ENCODE data around the gene TMEM63C. TPM values are rescaled to one million over a fixed set of nuclear protein-coding genes. Genes with fewer than 3 reads are reported as not detected.

Gene TMEM63C
- total RNA-seq, 4 donors from 2014 or later, result 12.3 to 32.8 (median 19.9) TPM

GRCh38 chr14:77175843-77176242 lies 5.8 kb upstream of the TMEM63C start:
- no peak for DNase-seq (ENCODE audit: low spot score in 2 of 2)
- H3K9me3 ChIP-seq, result no peaks in the 10 kb centered on the region
- H3K4me1 ChIP-seq, result no peaks in the 10 kb centered on the region
- no peak overlapping the region for H3K27ac ChIP-seq
- H3K36me3 ChIP-seq, result no peaks in the 10 kb centered on the region
- H3K27me3 ChIP-seq, result peaks cover 4% of the 10 kb centered on the region
- WGBS, result 72% methylated on average over 3 of the region's 3 CpGs
- no peak overlapping the region for H3K4me3 ChIP-seq
- TF ChIP-seq EP300 (IDR thresholded peaks at IDR 0.05) (no peak), POLR2A (IDR thresholded peaks at IDR 0.05) (no peak), POLR2AphosphoS5 (IDR thresholded peaks at IDR 0.05) (no peak), CTCF (IDR thresholded peaks at IDR 0.05) (no peak)

DNA sequence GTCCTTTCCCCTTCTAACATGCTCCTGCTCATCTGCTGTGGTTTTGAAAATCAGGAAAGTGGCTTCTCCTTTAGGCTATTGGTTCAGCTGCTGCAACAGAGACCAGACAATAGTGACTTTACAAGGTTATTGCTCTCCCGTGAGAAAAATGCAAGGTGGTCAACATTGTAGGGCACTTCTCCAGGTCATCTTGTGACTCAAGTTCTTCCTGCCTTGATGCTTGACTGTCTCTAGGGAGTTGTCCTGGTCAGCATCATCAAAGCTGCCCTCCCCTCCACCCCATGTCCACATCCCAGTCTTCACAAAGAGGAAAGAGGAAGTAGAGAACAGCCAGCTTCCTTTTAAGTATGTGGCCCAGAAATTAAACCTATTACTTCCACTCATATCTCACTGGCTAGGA lies 3.9 kb upstream of the TMEM63C start:
- no peak for DNase-seq (ENCODE audit: low spot score in 2 of 2)
- Histone ChIP-seq H3K4me3 (no peak overlapping the region), H3K36me3 (no peaks in the 10 kb centered on the region), H3K27ac (no peak overlapping the region), H3K27me3 (peaks cover 22% of the 10 kb centered on the region), H3K9me3 (no peaks in the 10 kb centered on the region), H3K4me1 (peaks cover 14% of the 10 kb centered on the region)
- TF ChIP-seq POLR2AphosphoS5 (IDR thresholded peaks at IDR 0.05) (no peak), POLR2A (IDR thresholded peaks at IDR 0.05) (no peak), CTCF (IDR thresholded peaks at IDR 0.05) (no peak), EP300 (IDR thresholded peaks at IDR 0.05) (no peak)
- WGBS, result 16% methylated on average over 1 of the region's 1 CpG

- TF ChIP-seq CTCF (IDR thresholded peaks at IDR 0.05) (no peak), POLR2A (IDR thresholded peaks at IDR 0.05) (no peak), POLR2AphosphoS5 (IDR thresholded peaks at IDR 0.05) (no peak), EP300 (IDR thresholded peaks at IDR 0.05) (no peak)
- H3K27me3 ChIP-seq, result peaks cover 31% of the 10 kb centered on the region
These were observed 2.9 kb upstream of the TMEM63C start for GRCh38 chr14:77178656-77179055.

GRCh38 chr14:77180726-77181602 lies 634 bp upstream of the TMEM63C start:
- WGBS, result 52% methylated on average over 7 of the region's 12 CpGs
- Histone ChIP-seq H3K4me1 (peaks cover 31% of the 10 kb centered on the region), H3K9me3 (no peaks in the 10 kb centered on the region), H3K27ac (no peak overlapping the region), H3K4me3 (peak overlapping the region; percentile 49), H3K27me3 (peaks cover 39% of the 10 kb centered on the region), H3K36me3 (no peaks in the 10 kb centered on the region)
- DNase-seq (ENCODE audit: low spot score in 2 of 2), result no peak
- TF ChIP-seq CTCF (IDR thresholded peaks at IDR 0.05) (no peak), EP300 (IDR thresholded peaks at IDR 0.05) (no peak), POLR2AphosphoS5 (IDR thresholded peaks at IDR 0.05) (no peak), POLR2A (IDR thresholded peaks at IDR 0.05) (no peak)

More at GRCh38 chr14:77178656-77179055, 2.9 kb upstream of the TMEM63C start:
- H3K27ac ChIP-seq, result no peak overlapping the region
- peaks cover 18% of the 10 kb centered on the region for H3K4me1 ChIP-seq
- no peak overlapping the region for H3K4me3 ChIP-seq
- 46% methylated on average over 3 of the region's 3 CpGs for WGBS
- no peaks in the 10 kb centered on the region for H3K36me3 ChIP-seq
- no peak for DNase-seq (ENCODE audit: low spot score in 2 of 2)
- no peaks in the 10 kb centered on the region for H3K9me3 ChIP-seq

- no peak overlapping the region for H3K4me3 ChIP-seq
- peaks cover 49% of the 10 kb centered on the region for H3K27me3 ChIP-seq
- 65% methylated on average over 5 of the region's 5 CpGs for WGBS
- H3K36me3 ChIP-seq, result no peaks in the 10 kb centered on the region
- H3K27ac ChIP-seq, result peak overlapping the region; percentile 68
- no peaks in the 10 kb centered on the region for H3K9me3 ChIP-seq
- TF ChIP-seq EP300 (IDR thresholded peaks at IDR 0.05) (no peak), CTCF (IDR thresholded peaks at IDR 0.05) (no peak), POLR2AphosphoS5 (IDR thresholded peaks at IDR 0.05) (no peak), POLR2A (IDR thresholded peaks at IDR 0.05) (no peak)
- H3K4me1 ChIP-seq, result peaks cover 38% of the 10 kb centered on the region
- no peak for DNase-seq (ENCODE audit: low spot score in 2 of 2)
These were observed 2.3 kb downstream of the TMEM63C start for GRCh38 chr14:77183896-77184295.
